GM12864 (cell line): Measurements from ENCODE around the gene BAD.

Source experiments
- DNase-seq: peaks from one replicate; pipeline ENCODE4 v3.0.0-alpha.2; 2011; ENCODE audit warnings: low read depth
- H3K4me3 ChIP-seq: 2 replicates; pipeline ENCODE4 v1.5.1; 2011; ENCODE audit warnings: mild to moderate bottlenecking, low read depth, low read length, control low read depth
- CTCF ChIP-seq: IDR thresholded peaks from 2 replicates; pipeline ENCODE4 v1.5.1; 2011; ENCODE audit warnings: low read depth, mild to moderate bottlenecking, moderate library complexity, low read length, control low read depth, inconsistent platforms; ENCODE audit errors: missing control alignments

BAD gene

GRCh38 chr11:64284048-64284961, at the start of gene BAD:
Gene BAD, minus strand, starts transcription at chr11:64284665. Its CDS starts 297 bp downstream, at chr11:64284368.
- no peak for TF ChIP-seq CTCF
- no peak for DNase-seq
- H3K4me3 ChIP-seq, result peak within 1 kb of the TSS; percentile 71

GRCh38 chr11:64333556-64333955, 49.1 kb upstream of the BAD start:
- TF ChIP-seq CTCF, result no peak
- no peak for DNase-seq
- no peak overlapping the region for H3K4me3 ChIP-seq

GRCh38 chr11:64331569-64332371, 47.3 kb upstream of the BAD start:
- peak; percentile 72 for DNase-seq
- TF ChIP-seq CTCF, result peak; percentile 80
- H3K4me3 ChIP-seq, result no peak overlapping the region

GRCh38 chr11:64330888-64331287, 46.4 kb upstream of the BAD start:
- no peak overlapping the region for H3K4me3 ChIP-seq
- no peak for DNase-seq
- no peak for TF ChIP-seq CTCF

- no peak for TF ChIP-seq CTCF
- no peak overlapping the region for H3K4me3 ChIP-seq
- DNase-seq, result no peak
Measured at GRCh38 chr11:64327993-64328392, 43.5 kb upstream of the BAD start.

GRCh38 chr11:64327375-64327774, 42.9 kb upstream of the BAD start:
- H3K4me3 ChIP-seq, result no peak overlapping the region
- DNase-seq, result no peak
- TF ChIP-seq CTCF, result no peak
